ENCODE data around the gene MAT2A.
A peak's percentile ranks its signal among the peaks of the same experiment; 100 is the strongest.

The MAT2A gene

DNA sequence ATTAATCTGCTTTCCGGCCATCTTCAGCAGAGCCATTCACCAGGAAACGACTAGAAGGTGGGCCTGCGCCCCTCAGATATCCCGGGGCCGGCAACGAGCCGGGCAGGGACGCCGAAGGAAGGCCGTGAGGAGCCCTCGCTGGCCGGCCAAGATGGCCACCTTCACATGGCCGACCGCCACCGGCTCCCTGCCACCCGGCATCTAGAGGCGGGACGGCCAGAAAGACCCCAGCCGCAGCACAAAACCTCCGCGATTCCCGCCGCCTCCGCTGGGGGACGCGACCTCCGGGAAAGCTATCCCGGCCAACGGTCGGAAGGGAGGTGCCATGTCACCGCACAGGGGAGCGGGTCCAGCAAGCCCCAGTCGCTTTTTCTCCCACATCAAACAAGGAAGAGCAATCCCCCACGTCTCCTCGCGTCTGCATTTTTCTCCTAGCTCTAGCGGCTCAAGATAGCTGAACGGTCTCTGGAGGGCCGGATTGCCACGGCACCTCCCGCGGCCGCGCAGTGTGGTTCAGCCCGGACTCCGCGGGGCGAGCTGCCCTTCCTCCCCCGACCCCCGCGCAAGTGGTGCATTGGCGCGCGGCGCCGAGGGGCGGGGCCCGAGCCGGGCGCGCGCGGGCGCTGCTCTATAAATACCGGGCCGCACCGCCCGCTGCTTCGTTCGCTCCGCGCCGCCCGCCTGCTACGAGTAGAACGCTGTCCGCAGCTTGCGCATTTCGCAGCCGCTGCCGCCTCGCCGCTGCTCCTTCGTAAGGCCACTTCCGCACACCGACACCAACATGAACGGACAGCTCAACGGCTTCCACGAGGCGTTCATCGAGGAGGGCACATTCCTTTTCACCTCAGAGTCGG lies at the start of gene MAT2A:
MAT2A (plus strand) TSS at position 662 of the 854 bp plus-strand sequence; CDS start at position 782, 120 bp downstream.
- peak; percentile 91 for DNase-seq (ENCODE audit: low spot score)

DNA sequence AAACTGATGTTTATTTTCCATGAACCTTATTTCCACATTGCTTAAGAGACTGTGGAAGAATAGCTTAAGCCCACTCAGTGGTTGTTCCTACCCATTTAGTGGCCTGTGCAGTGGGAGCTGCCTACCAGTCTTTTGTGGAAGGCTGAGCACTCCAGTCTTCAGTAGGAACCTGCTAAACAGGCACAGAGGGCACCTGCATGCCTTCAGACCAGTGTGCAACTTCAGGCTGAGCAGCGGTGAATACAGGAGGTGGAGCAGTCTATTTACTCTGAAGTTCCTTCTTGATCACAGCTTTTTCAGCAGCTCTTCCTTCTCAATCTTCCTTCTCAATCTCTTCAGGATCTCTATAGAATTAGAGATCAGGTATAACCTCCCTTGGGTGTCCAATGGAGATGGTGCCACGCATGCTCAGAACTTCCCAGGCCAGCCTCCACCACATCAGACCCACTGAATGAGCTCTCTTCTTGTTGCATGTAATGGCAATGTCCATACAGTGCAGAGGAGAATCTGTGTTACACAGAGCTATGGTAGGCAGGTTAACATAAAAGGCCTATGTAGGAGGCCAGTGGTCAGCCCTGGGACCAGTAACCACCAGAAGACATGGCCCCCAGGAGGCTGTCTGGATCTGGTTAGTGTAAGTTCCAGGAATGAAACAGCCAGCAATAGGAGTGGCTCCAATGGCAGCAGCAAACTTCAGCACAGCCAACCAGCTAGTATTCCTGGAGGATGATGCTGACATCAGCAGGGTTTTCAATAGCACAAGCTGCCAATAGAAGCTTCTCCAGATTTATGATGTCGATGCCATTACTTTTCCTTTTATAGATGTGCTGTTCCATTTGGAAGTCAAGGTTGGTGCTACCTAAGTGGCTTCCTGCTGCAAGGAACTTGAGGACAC lies 47.9 kb upstream of the MAT2A start:
- DNase-seq (ENCODE audit: low spot score): no peak

DNA sequence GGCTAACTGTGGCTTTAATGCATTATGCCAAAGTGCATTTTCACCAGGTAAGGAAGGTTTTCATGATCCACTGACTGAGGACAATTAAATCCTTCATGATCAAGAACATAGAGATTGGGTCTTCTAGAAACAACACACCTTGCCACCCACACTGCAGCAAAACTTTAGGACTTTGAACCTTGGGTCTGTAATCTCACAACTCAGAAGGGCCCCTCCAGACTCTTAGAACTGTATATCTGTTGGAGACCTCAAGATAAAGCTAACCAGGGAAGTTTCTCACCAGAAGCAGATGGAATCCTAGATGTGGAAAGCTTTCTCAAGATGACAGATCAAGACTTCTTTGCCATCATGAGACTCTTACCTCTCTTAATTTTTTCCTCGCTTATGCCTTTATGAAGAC lies 42.5 kb upstream of the MAT2A start:
- DNase-seq (ENCODE audit: low spot score): no peak

DNA sequence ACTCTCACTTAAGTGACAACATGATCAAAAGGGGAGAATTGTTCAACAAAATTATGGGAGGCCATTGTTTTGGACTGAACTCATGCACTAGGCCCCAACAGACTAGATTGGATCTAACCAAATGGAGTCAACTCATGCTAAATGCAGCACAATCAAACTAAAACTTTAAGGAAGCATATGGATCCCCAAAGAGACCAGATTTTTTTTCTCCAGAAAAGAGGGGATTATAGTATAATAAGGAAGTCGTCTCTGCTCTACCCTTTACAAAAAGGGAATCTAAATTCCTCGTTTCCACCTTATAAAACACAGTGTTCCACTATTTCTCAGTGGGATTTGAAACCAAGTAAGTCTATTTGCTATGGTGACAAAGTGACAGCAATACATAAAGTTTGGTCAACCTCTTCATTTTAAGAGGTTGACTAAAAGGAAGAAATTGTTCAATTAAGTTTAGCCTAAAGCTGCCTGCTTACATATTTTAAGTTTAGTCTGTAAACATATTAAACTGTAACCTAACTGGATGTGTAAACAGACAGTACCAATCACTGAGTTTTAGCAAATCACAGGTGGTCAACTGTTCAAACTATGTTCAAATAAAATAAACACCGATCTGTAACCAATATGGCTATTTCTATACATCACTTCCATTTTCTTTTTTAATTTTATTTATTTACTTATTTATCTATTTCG lies 40.9 kb upstream of the MAT2A start:
- DNase-seq (ENCODE audit: low spot score): no peak

DNA sequence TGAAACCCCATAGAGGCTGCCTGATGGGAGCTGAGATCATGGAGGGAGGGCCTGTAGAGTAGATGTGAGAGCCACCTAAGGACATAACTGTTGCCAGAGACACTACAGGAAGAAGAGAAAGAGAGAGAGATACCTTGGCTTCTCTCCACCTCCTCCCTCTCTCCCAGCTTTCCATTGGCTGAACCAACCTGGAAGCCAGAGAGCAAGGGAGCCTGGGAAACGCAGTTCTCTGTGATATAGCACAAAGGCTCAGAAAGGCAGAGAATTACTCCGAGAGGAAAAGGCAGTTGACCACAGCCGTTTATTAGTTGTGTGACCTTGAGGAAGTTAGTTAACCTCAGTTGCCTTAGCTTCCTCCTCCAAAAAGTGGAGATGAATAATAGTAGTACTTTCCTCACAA lies 37.7 kb upstream of the MAT2A start:
- no peak for DNase-seq (ENCODE audit: low spot score)

DNA sequence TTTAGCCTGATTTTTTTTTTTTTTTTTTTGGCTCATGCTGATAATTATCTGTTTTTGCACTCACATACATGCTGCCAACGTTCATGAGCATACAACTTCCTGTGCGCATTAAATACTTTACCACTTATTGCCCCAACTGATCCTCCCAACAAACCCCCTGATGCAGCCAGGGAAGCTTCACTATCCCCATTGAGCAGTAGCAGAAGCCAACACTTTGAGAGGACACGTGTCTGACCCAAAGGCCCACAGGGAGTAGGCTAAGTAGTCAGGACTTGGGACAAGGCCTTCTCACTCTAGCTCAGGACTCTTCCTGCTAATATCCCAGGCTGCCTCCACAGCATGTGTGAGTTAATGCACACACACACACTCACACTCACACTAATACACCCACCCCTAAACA lies 36.2 kb upstream of the MAT2A start:
- no peak for DNase-seq (ENCODE audit: low spot score)

DNA sequence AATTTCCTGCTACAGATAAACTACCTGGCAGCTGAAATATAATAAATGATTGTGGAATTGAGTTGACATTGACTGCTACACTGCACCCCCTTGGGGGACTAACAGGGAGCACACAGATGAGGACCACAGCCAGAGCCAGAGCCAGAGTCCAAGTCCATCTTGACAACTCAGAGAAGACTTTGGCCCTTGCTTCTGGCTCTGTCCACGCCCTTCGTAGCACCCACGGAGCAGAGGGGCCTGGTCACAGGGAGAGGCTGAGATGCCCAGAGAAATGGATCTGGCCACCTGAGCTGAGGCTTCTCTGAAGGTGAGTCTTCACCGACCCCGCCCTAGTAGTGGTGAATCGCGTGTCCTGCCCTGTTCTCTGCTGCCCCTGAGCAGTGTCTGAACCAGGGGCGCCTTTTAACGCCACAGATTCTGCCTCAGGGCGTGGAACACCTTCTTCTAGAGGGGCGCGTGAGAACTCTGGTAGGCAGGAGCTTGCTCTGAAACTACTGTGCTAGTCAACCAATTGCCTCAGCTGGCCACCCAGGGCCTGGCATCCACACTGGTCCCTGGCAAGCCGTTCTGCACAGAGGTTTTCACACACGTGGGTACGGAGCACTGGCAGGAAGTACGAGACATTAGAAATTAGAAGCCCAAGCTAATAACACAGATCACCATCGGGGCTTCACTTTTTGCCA lies 35.7 kb upstream of the MAT2A start:
- no peak for DNase-seq (ENCODE audit: low spot score)

DNA sequence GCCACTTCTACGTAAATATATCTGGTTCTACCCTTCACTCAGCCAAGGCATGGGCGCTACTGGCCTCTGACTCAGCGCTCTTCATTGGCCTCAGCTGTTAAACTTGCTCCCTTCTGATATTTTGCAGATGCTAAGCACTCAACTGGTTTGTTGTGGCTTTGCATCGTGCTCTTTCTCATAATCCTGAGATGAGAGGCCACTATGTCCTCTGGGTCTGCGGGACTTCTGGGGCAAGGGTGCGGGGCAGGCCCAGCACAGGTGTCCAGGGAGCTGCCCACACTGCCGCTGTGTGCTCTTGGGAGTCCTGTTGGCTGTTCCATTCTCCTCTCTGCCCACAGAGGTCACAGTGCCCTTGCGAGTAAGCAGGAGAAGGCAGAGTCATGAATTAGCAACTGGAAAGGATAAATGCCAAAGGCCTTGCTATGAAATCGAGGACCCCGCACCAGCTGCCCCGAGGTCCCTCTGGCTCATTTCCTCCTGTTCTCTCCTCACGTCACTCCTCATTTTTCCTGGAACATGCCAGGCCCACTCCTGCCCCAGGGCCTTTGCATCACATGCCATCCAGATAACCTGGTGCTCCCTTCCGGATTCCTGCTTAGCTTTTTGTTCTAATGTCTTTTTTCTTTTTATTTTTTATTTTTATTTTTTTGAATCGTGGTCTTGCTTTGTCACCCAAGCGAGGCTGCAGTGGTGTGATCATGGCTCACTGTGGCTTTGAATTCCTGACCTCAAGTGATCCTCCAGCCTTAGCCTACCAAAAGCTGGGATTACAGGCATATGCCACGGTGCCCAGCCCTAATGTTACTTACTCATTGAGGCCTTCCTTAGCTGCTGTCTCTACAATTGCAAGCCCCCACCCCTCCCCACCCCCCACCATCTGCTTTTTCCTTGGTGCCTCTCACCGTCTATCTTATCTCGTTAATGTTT lies 34.9 kb upstream of the MAT2A start:
- DNase-seq (ENCODE audit: low spot score): no peak

DNA sequence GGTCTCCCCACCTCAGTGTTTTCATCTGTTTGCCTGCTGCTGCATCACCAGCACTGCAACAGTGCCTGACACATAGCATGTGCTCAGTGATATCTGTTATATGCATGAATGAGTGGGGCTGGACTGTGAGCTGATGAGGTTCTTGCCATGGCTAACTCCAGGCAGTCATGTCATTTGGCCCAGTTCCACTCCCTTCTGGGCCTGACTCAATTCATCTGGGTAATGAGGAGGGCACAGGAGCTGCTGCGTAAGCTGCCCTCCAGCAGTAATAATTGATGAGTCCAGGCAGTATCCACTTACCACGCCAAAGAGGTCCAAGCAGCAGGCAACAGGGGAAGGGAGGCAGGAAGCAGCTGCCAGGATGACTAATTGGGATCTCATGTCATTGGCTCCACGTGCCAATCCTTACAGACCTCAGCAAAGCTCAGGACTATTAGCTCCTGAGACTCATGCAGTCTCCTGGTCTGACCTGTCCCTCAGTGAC lies 34.1 kb upstream of the MAT2A start:
- no peak for DNase-seq (ENCODE audit: low spot score)

DNA sequence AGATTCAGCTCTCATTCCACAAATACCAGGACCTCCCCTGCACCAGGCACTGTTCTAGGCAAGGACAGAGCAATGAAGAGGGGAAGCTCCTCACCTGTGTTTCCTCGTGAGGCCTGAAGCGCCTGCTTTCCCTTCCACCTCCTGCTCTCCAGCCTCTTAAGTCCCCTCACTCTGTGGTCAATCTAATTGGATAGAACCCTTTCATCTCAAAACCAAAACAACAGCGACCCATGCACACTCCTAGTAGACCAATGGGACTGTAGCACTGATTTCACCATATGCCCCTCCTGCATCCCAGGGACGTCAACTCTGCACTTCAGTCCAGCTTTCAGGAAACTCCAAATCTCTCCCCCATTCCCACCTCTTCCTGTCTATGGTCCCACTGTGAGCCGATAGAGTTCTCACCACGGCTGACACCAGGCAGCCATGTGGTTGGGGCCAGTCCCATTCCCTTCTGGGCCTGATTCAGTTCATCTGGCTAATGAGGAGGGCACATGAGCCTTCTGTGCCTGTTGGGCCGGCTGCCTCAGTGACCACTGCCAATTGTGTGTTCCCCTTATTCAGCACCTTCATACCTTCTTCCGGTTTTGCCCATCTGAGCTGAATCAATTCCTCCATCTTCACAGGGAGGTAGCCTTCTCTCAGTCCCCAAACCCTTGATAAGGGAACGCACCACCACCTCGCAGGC lies 33.3 kb upstream of the MAT2A start:
- DNase-seq (ENCODE audit: low spot score): no peak

DNA sequence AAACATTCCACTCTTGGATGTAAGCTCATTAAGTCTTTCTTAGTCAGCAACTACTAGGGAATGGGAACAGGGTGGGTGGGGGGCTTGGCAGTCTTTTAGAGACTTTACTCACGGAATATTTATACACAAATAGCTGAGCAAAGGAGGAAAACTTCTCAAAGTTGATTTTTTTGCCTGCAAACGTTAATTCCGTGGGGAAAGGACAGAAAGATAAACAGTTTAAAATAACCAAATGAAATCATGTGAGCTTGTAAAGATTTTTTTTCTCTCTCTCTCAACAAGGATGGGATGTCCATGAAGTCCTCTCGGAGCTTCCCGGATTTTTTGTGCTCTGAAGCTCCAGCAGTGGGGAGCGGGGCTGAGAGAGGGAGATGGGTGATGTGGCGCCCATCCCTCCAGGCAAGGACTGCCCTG lies 32.2 kb upstream of the MAT2A start:
- no peak for DNase-seq (ENCODE audit: low spot score)

DNA sequence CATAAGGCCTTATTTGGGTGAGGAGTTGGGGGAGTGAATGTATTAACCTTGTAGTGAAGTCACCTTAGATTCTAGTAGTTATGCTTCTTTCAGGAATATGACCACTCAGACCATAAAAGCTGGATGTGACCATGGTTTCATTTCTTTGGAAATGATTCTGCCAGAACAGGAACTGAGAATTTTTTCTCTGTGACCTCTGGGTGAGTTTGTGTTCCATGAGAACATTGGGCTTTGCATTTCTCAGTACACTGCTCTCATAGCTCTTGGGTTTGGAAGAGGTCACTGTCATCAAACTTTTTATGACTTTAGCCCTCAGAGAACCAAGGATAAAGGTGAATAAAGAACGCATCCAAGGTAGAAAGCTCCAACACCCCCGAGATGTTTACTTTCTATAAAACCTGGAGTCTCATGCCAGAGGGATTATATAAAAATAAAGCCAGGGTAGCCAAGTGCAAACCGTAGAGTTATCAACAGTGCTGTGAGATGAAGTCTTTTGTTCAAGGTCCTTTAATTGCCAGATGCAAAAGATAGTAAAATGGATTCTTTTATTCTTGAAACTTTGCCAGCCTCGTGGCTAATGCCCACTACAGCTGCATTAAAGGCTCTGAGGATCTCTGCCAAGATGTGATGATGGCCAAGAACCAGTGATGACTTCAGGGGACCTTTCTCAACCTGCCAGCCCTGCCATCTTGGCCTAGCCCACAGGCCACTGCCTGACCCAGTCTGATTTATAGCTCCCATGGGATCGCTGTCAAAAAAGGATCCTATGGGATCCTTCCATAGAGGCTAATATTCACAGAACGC lies 27.8 kb upstream of the MAT2A start:
- DNase-seq (ENCODE audit: low spot score): no peak

DNA sequence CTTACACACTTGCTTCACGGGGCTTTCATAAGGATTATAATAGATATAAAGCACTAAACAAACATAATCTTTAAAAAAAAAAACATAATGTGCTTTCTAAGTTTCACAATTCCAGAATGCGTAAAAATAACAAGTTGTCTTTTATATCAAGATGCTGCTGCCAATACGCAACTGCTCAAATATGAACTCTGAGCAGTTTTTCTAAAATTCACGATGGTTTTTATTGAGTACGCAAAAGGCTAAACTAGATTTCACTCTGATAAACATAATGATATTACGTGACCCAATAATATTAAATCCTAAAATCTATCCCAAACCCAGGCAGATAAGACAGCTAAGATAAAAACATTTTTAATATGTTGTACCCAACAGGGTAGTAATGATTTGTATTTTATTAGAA lies 24.6 kb upstream of the MAT2A start:
- DNase-seq (ENCODE audit: low spot score): no peak

DNA sequence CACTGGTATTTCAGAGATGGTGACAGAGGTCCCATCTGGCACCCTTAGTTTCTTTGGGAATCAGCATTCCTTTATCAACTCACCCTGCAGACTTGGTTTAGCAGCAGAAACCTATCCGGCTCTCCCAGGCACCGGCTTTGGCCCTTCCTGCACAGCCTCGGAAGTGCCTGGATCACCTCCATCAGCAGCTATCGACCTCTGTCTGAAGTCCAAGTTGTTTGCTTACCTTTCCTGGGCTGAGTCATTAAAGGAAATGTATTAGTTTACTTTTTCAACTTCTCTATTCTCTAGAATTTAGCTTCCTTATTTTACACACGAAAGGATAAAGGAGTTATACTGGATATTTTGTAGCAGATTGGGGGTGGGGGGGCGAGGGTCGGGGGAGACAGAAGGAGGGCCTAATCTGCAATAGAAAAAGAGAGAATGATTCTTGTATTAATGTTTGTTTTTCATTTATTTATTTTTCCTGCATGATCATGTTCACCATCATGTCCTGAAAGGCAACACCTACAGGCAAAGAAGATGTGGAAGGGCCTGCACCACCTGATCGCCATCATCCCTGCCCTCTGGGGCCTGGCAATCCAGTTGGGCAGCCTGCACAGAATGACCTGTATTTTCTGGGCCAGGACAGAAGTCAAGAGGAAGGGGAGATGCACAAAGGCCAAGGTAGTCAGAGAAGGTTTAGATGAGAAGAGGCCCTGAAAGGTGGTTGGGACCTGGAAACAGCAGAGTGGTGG lies 22.1 kb upstream of the MAT2A start:
- no peak for DNase-seq (ENCODE audit: low spot score)

DNA sequence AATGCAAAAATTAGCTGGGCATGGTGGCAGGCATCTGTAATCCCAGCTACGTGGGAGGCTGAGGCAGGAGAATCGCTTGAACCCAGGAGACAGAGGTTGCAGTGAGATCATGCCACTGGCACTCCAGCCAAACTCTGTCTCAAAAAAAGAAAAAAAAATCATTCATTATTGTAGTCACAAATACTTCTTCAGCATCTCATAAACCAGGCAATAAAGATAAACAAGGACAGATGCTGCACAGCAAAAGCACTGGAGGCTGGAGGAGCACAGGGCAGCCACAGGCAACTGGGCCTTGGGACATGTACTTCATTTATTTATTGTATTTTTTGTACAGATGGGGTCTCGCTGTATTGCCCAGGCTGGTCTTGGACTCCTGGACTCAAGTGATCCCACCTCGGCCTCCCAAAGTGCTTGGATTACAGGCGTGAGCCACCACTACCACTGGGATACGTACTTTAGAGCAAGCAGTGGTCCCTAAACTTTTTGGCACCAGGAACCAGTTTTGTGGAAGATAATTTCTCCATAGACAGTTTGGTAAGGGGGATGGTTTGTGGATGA lies 16.8 kb upstream of the MAT2A start:
- DNase-seq (ENCODE audit: low spot score): no peak

DNA sequence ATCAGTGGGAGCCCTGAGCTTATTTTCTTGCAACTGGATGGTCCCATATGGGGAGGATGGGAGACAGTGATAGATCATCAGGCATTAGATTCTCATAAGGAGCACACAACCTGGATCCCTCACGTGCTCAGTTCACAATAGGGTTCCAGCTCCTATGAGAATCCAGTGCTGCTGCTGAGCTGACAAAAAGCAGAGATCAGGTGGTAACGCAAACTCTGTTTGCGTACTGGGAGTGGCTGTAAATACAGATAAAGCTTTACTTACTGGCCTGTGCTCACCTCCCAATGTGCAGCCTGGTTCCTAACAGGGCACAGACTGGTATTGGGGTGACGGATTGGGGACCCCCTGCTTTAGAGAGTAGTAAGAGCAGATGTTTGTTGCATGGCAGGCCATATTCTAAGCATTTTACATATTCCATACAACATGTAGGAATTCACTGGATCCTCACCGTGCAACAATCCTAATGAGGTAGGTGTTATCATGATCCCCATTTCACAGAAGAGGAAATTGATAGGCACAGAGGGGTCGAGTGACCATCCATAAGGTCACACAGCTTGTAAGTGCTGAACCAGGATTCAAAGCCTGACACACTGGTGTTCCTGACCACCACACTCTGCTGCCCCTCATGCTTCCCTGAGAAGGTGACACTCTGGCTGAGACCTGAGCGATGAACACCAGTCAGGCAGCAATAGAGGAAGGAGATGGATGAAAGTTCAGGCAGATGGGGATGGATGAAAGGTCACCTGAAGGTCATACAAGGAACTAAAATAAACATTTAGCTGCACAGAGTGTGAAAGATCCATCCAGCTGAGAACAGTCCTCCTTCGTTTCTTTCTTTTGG lies 15.7 kb upstream of the MAT2A start:
- DNase-seq (ENCODE audit: low spot score): no peak

DNA sequence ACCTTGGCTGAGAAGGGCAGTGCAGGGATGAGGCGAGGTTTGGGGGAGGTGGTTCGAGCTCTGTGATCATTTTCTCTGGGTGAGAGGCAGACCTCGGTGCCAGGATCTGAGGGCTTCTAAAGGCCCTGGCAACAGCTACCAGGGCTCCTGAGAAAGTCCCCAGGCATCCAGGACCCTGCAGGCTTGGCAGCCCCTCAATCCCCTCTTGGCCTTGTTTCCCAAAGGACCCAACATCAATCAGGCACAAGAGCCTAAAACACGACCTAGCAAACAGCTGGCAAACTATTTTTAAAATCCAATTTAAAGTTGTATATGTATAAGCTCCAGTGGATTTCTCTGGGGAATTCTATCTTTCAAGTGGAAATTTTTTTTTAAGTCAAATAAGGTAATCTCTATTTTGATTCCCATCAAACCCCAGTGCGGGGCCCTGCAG lies 15.0 kb upstream of the MAT2A start:
- DNase-seq (ENCODE audit: low spot score): no peak
